ENCODE results near the gene ZBED5. TPM values are rescaled to one million over a fixed set of nuclear protein-coding genes. Genes with fewer than 3 reads are reported as not detected.

Gene ZBED5
- total and polyA plus RNA-seq, 3 donors from 2014 or later = 27.0 to 37.3 (median 30.4) TPM

DNA sequence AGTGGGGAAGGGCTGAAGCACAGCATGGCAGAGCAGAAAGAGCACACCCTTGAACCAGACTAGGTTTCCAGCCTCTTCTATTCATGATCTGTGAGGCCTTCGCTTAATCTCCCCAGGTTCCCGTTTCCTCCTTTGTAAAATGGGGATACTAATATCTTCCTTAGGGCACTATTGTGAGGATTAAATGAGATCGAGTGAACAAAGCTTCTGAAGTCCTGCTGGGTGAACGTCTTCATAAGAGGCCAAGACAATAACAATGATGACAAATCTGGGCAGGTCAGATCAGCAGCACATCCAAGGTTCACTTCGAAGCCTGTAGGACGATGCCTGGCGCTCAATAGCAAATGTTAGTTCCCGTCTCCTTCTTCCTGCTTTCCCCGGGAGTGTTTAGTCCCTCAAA, 38.6 kb upstream of the ZBED5 start:
- no peaks in the 10 kb centered on the region for H3K9me3 ChIP-seq
- no peak overlapping the region for H3K27ac ChIP-seq
- no peaks in the 10 kb centered on the region for H3K27me3 ChIP-seq
- intact Hi-C loops (cut with DNase I; ENCODE audit: low total_unique reads) = no loop called here
- no peak overlapping the region for H3K4me3 ChIP-seq
- DNase-seq = no peak
- WGBS, 2 donors = 86 to 94% methylated on average over 9 of the region's 9 CpGs
- no peak for TF ChIP-seq POLR2A (IDR thresholded peaks at IDR 0.05)
- TF ChIP-seq, protein P1, sequence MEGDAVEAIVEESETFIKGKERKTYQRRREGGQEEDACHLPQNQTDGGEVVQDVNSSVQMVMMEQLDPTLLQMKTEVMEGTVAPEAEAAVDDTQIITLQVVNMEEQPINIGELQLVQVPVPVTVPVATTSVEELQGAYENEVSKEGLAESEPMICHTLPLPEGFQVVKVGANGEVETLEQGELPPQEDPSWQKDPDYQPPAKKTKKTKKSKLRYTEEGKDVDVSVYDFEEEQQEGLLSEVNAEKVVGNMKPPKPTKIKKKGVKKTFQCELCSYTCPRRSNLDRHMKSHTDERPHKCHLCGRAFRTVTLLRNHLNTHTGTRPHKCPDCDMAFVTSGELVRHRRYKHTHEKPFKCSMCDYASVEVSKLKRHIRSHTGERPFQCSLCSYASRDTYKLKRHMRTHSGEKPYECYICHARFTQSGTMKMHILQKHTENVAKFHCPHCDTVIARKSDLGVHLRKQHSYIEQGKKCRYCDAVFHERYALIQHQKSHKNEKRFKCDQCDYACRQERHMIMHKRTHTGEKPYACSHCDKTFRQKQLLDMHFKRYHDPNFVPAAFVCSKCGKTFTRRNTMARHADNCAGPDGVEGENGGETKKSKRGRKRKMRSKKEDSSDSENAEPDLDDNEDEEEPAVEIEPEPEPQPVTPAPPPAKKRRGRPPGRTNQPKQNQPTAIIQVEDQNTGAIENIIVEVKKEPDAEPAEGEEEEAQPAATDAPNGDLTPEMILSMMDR (IDR thresholded peaks at IDR 0.05) = no peak
- peaks cover 11% of the 10 kb centered on the region for H3K4me1 ChIP-seq
- no peaks in the 10 kb centered on the region for H3K36me3 ChIP-seq (ENCODE audit: low read depth, missing control alignments)

DNA sequence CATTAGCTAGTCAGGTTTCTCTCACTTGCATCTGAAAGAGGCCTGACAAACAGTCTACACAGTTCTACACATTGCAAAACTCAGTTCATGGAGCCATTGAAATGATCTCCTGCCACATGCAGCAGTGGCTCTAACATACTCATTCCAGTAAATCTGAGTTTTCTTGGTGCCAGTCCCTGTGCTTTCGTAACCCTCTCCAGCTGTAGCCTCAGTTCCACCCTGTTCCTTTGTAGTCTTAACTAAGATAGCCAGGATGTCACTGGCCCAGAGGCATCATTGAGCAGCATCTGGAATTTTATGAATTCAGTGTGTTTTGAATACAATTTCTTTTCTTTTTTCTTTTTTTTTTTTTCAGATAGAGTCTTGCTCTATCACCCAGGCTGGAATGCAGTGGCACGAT, 37.4 kb upstream of the ZBED5 start:
- no peaks in the 10 kb centered on the region for H3K36me3 ChIP-seq (ENCODE audit: low read depth, missing control alignments)
- H3K9me3 ChIP-seq = no peaks in the 10 kb centered on the region
- H3K27me3 ChIP-seq = no peaks in the 10 kb centered on the region
- intact Hi-C loops (cut with DNase I; ENCODE audit: low total_unique reads) = no loop called here
- H3K4me1 ChIP-seq = peaks cover 10% of the 10 kb centered on the region
- no peak overlapping the region for H3K4me3 ChIP-seq
- TF ChIP-seq, protein P1 (IDR thresholded peaks at IDR 0.05) = no peak
- TF ChIP-seq POLR2A (IDR thresholded peaks at IDR 0.05) = no peak
- DNase-seq = no peak
- H3K27ac ChIP-seq = no peak overlapping the region
- WGBS, 2 donors = 92 to 100% methylated on average over 2 of the region's 2 CpGs

DNA sequence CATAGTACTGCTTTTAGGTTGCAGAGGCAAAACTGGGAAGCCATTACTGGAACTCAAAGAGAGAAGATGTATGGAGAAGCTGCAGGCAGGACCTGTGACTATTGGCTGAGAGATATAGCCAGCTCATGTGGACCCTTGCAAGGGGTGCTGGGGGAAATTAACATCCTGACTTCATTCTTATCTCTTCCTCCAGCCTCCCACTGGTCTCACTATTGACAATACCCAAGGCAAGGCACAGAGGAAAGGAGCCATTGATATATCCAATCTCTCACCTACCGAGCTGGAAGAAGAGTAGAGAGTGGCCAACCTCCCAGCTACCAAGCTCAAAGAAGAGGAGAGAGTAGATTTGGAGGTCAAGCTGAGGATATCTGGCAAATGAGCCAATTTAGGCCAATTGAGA, 36.8 kb upstream of the ZBED5 start:
- no peaks in the 10 kb centered on the region for H3K9me3 ChIP-seq
- H3K27ac ChIP-seq = no peak overlapping the region
- H3K36me3 ChIP-seq (ENCODE audit: low read depth, missing control alignments) = no peaks in the 10 kb centered on the region
- H3K4me1 ChIP-seq = peaks cover 3% of the 10 kb centered on the region
- WGBS, 2 donors = 73 to 88% methylated on average over 1 of the region's 1 CpG
- no peak for TF ChIP-seq POLR2A (IDR thresholded peaks at IDR 0.05)
- TF ChIP-seq, protein P1 (IDR thresholded peaks at IDR 0.05) = no peak
- H3K27me3 ChIP-seq = no peaks in the 10 kb centered on the region
- intact Hi-C loops (cut with DNase I; ENCODE audit: low total_unique reads) = no loop called here
- DNase-seq = no peak
- no peak overlapping the region for H3K4me3 ChIP-seq

DNA sequence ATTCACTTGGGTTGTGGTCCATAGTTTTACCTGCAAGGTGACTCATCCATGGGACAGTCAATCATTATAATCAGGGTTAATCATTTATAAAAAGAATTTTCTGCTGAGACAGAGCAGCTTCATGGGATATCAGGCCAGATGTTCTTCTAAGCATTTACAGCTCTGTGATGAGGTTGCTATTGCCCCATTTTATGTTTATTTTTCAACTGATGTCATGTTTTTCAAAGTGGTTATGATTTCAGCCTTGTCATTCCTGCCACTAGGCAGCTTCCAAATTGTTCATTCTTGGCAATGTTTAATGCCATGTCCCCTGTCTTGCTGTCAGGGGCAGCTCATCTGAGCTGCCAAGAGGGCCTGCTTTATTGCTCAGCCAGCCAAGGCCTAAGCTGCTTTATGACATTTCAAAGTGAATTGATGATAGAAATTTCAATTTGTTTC, 35.9 kb upstream of the ZBED5 start:
- Histone ChIP-seq H3K27ac (no peak overlapping the region), H3K27me3 (no peaks in the 10 kb centered on the region), H3K9me3 (no peaks in the 10 kb centered on the region), H3K4me3 (no peak overlapping the region), H3K36me3 (ENCODE audit: low read depth, missing control alignments) (no peaks in the 10 kb centered on the region), H3K4me1 (no peaks in the 10 kb centered on the region)
- intact Hi-C loops (cut with DNase I; ENCODE audit: low total_unique reads) = no loop called here
- no peak for DNase-seq
- no peak for TF ChIP-seq POLR2A (IDR thresholded peaks at IDR 0.05)
- TF ChIP-seq, protein P1 (IDR thresholded peaks at IDR 0.05) = no peak

DNA sequence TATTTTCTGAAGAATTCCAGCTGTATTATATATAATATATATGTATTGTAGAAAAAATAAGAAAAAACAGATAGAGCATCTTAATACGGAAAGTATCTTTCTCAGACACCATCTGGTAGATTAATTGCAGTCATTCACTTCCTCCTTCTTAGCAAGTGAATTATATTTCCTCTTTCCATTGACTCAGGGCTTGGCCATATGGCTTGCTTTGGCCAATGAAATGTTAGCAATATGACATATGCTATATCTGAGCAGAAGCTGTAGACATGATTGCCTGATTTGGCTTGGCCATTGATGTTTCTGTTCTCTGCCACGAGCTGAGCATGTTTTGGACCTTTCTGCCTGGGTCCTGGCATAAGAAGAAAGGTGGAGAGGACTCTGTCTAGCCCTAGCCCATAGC, 34.4 kb upstream of the ZBED5 start:
- TF ChIP-seq, protein P1 (IDR thresholded peaks at IDR 0.05) = no peak
- TF ChIP-seq POLR2A (IDR thresholded peaks at IDR 0.05) = no peak
- intact Hi-C loops (cut with DNase I; ENCODE audit: low total_unique reads) = no loop called here
- WGBS, 2 donors = 81 to 94% methylated on average over 2 of the region's 2 CpGs

More for the DNA sequence above, 34.4 kb upstream of the ZBED5 start:
- no peaks in the 10 kb centered on the region for H3K36me3 ChIP-seq (ENCODE audit: low read depth, missing control alignments)
- H3K27ac ChIP-seq = no peak overlapping the region
- no peak for DNase-seq
- H3K9me3 ChIP-seq = no peaks in the 10 kb centered on the region
- H3K27me3 ChIP-seq = no peaks in the 10 kb centered on the region
- H3K4me1 ChIP-seq = no peaks in the 10 kb centered on the region
- H3K4me3 ChIP-seq = no peak overlapping the region
